Measurements from ENCODE around the gene DAB1.

DAB1 gene

GRCh38 chr1:57316861-57317260 is 107.0 kb downstream of the DAB1 start:
- DNase-seq (ENCODE audit: low spot score): no peak

GRCh38 chr1:57316291-57316690 is 107.6 kb downstream of the DAB1 start:
- DNase-seq (ENCODE audit: low spot score): no peak

GRCh38 chr1:57312869-57313268 is 111.0 kb downstream of the DAB1 start:
- no peak for DNase-seq (ENCODE audit: low spot score)

GRCh38 chr1:57311411-57311810 is 112.4 kb downstream of the DAB1 start:
- no peak for DNase-seq (ENCODE audit: low spot score)

GRCh38 chr1:57311006-57311405 is 112.9 kb downstream of the DAB1 start:
- DNase-seq (ENCODE audit: low spot score): no peak

GRCh38 chr1:57309630-57310029 is 114.2 kb downstream of the DAB1 start:
- no peak for DNase-seq (ENCODE audit: low spot score)

- DNase-seq (ENCODE audit: low spot score): no peak
Measured at GRCh38 chr1:57307392-57308170, 116.3 kb downstream of the DAB1 start.

- DNase-seq (ENCODE audit: low spot score): no peak
Measured at GRCh38 chr1:57304591-57304990, 119.3 kb downstream of the DAB1 start.

GRCh38 chr1:57302812-57303596 is 120.9 kb downstream of the DAB1 start:
- DNase-seq (ENCODE audit: low spot score): no peak

- DNase-seq (ENCODE audit: low spot score): no peak
Measured at GRCh38 chr1:57300186-57300585, 123.7 kb downstream of the DAB1 start.

GRCh38 chr1:57296726-57297250 is 127.1 kb downstream of the DAB1 start:
- DNase-seq (ENCODE audit: low spot score): no peak

GRCh38 chr1:57295326-57295725 is 128.5 kb downstream of the DAB1 start:
- no peak for DNase-seq (ENCODE audit: low spot score)

- DNase-seq (ENCODE audit: low spot score): no peak
Measured at GRCh38 chr1:57294177-57294576, 129.7 kb downstream of the DAB1 start.

GRCh38 chr1:57293214-57293613 is 130.6 kb downstream of the DAB1 start:
- DNase-seq (ENCODE audit: low spot score): no peak

GRCh38 chr1:57289781-57290180 is 134.1 kb downstream of the DAB1 start:
- no peak for DNase-seq (ENCODE audit: low spot score)

GRCh38 chr1:57285992-57286391 is 137.9 kb downstream of the DAB1 start:
- no peak for DNase-seq (ENCODE audit: low spot score)

- DNase-seq (ENCODE audit: low spot score): no peak
Measured at GRCh38 chr1:57282411-57282810, 141.4 kb downstream of the DAB1 start.

- DNase-seq (ENCODE audit: low spot score): no peak
Measured at GRCh38 chr1:57281324-57281723, 142.5 kb downstream of the DAB1 start.

GRCh38 chr1:57279909-57280666 is 143.8 kb downstream of the DAB1 start:
- no peak for DNase-seq (ENCODE audit: low spot score)

GRCh38 chr1:57278558-57278957 is 145.3 kb downstream of the DAB1 start:
- DNase-seq (ENCODE audit: low spot score): no peak

- DNase-seq (ENCODE audit: low spot score): no peak
Measured at GRCh38 chr1:57277681-57278080, 146.2 kb downstream of the DAB1 start.

- DNase-seq (ENCODE audit: low spot score): no peak
Measured at GRCh38 chr1:57276918-57277317, 146.9 kb downstream of the DAB1 start.
